Testis (tissue), 2 donors: ENCODE measurements around the gene USP35.

Experiments used
- CTCF ChIP-seq, 3 experiments: fragments of 450-650 bp in 2 of 3; fragments of 200-600 bp in 1 of 3; sonication (generic) in 1 of 3; IDR thresholded peaks; one replicate each; pipeline ENCODE4 v1.5.1; 2016 to 2019; ENCODE audit warnings: antibody characterized with exemption in 3 of 3, mild to moderate bottlenecking in 2 of 3, moderate library complexity in 1 of 3
- POLR2A ChIP-seq: fragments of 450-650 bp; IDR thresholded peaks from one replicate; pipeline ENCODE4 v1.6.1; 2017; ENCODE audit warnings: antibody characterized with exemption, mild to moderate bottlenecking, moderate library complexity

GRCh38 chr11:78203184-78203583 lies 14.5 kb downstream of the USP35 start:
- TF ChIP-seq CTCF (IDR thresholded peaks at IDR 0.05) (no peak), POLR2A (no peak)
